ENCODE data around the gene TSPAN4.

DNA sequence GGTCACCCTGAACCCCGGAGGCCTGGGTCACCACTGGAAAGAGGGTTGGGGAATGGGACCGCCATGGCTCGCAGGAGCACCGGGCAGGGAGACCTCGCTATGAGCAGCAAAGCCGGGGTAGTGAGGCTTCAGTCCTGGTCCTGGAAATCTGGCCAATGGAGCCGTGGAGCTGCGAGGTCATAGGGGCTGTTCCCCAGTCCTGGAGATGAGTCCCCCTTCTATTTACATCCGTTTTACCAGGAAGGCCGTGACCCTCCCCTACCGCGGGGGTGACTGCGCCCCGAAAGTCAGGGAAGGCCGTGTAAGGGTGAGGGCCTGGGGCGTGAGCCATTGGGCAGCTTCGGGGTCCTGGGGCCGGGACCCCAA lies 38.1 kb upstream of the TSPAN4 start:
- TF ChIP-seq REST (IDR thresholded peaks at IDR 0.05; ENCODE audit: insufficient replicate concordance, low read depth) (no peak), POLR2AphosphoS5 (IDR thresholded peaks at IDR 0.05; ENCODE audit: low read depth) (no peak)
